ENCODE results near the gene MLLT1.

The MLLT1 gene

DNA sequence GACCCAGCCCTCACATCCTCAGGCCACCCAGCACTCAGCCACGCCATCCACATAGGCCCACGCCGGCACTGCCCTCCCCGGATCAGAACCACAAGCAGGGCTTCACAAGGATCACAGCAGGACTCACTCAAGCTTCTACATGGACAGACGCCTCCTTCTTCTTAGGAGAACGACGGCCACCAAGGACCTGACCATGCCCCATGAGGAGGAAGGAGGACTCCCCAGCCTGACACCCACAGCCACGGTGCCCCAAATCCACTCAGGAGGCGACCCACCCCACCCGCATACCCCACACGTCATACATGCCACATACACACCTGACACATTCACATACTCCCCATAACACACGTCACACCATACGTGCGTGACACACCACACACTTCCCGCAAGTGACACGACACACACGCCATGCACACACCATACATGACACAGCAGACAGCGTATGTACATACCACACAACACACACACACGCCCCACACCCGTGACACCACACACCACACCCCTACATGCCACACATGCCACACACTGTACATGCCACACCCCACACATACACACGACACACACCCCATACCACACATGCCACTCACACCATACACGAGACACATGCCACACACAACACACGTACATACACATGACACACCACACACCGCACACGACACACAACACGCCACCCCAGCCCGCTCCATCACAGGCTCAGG lies 50.4 kb downstream of the MLLT1 start:
- Histone ChIP-seq H4K20me1 (ENCODE audit: insufficient read depth) (no peaks in the 10 kb centered on the region), H3K4me3 (IDR thresholded peaks at IDR 0.05; ENCODE audit: insufficient read depth, low read depth, low read length) (no peak overlapping the region), H3K4me1 (ENCODE audit: low read depth, poor library complexity, severe bottlenecking) (no peaks in the 10 kb centered on the region), H3K4me2 (no peak overlapping the region), H2AFZ (ENCODE audit: low read depth) (no peak overlapping the region), H3K27me3 (ENCODE audit: insufficient read depth, low read depth) (no peaks in the 10 kb centered on the region), H3K27ac (no peak overlapping the region), H3K79me2 (ENCODE audit: insufficient read depth, low read depth) (peaks cover 20% of the 10 kb centered on the region; the same call in 1 of the 2 replicates), H3K9ac (no peak overlapping the region), H3K36me3 (ENCODE audit: insufficient read depth) (no peaks in the 10 kb centered on the region)
- TF ChIP-seq, protein P1, sequence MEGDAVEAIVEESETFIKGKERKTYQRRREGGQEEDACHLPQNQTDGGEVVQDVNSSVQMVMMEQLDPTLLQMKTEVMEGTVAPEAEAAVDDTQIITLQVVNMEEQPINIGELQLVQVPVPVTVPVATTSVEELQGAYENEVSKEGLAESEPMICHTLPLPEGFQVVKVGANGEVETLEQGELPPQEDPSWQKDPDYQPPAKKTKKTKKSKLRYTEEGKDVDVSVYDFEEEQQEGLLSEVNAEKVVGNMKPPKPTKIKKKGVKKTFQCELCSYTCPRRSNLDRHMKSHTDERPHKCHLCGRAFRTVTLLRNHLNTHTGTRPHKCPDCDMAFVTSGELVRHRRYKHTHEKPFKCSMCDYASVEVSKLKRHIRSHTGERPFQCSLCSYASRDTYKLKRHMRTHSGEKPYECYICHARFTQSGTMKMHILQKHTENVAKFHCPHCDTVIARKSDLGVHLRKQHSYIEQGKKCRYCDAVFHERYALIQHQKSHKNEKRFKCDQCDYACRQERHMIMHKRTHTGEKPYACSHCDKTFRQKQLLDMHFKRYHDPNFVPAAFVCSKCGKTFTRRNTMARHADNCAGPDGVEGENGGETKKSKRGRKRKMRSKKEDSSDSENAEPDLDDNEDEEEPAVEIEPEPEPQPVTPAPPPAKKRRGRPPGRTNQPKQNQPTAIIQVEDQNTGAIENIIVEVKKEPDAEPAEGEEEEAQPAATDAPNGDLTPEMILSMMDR (conservative IDR thresholded peaks at IDR 0.05; ENCODE audit: low read depth, low read length): no peak

DNA sequence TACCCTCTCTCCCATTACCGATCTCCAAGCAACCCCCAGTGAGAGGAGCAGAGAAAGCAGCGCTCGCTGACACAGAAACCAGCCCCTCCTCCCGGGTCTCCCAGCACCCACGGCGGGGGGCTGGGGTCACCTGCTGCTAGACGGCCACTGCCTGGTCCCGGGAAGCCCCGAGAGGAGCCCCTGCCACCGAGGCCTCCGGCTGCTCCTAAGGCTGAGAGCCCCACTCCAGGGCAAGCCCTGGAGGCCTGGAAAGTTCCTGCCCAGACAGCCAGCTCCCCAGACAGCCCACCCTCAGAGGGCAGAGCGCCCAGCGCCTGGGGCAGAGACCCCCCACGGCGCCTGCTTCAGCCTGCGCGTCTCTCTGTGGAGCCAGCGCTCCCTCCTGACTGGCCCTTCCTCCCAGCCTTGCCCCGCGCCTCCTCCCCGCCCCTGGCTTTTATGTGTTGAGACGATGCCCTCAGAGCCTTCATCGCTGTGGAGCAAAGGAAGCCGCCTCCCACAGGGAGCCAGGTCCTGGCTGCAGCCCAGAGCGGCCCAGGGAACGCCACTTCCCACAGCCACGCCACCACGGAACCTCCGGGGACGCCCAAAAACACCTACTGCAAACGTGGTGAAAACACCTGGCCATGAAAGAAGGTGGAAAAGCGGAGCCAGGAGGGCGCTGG lies 51.1 kb downstream of the MLLT1 start:
- H3K79me2 ChIP-seq (ENCODE audit: insufficient read depth, low read depth): peaks cover 16% of the 10 kb centered on the region; the same call in 1 of the 2 replicates
- H3K9ac ChIP-seq: no peak overlapping the region
- H2AFZ ChIP-seq (ENCODE audit: low read depth): no peak overlapping the region
- no peaks in the 10 kb centered on the region for H3K4me1 ChIP-seq (ENCODE audit: low read depth, poor library complexity, severe bottlenecking)
- H3K27ac ChIP-seq: no peak overlapping the region
- TF ChIP-seq, protein P1 (conservative IDR thresholded peaks at IDR 0.05; ENCODE audit: low read depth, low read length): no peak
- H3K27me3 ChIP-seq (ENCODE audit: insufficient read depth, low read depth): no peaks in the 10 kb centered on the region
- H3K36me3 ChIP-seq (ENCODE audit: insufficient read depth): no peaks in the 10 kb centered on the region
- H3K4me2 ChIP-seq: no peak overlapping the region
- H3K4me3 ChIP-seq (IDR thresholded peaks at IDR 0.05; ENCODE audit: insufficient read depth, low read depth, low read length): no peak overlapping the region
- no peaks in the 10 kb centered on the region for H4K20me1 ChIP-seq (ENCODE audit: insufficient read depth)

DNA sequence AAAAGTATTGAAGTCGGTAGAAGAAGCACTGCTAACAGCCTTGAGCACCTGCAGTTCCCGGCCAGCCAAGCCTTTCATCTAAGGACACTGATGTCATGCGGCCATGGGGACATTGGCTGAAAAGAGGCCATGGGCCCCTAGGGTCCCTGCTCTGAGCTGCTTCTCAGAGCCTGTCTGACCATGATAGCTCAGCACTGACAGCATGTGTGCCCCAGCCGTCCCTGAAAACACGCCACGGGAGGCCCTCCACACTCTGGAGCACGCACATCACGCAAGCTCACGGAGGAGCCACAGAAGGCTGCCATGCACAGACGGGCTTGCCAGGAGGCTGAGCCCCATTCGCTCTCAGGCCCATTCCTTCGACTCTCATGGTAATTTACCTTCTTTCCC lies 51.8 kb downstream of the MLLT1 start:
- no peaks in the 10 kb centered on the region for H3K4me1 ChIP-seq (ENCODE audit: low read depth, poor library complexity, severe bottlenecking)
- no peak overlapping the region for H3K9ac ChIP-seq
- H3K4me3 ChIP-seq (IDR thresholded peaks at IDR 0.05; ENCODE audit: insufficient read depth, low read depth, low read length): no peak overlapping the region
- H3K4me2 ChIP-seq: no peak overlapping the region
- peaks cover 16% of the 10 kb centered on the region; the same call in 1 of the 2 replicates for H3K79me2 ChIP-seq (ENCODE audit: insufficient read depth, low read depth)
- no peaks in the 10 kb centered on the region for H4K20me1 ChIP-seq (ENCODE audit: insufficient read depth)
- H3K36me3 ChIP-seq (ENCODE audit: insufficient read depth): no peaks in the 10 kb centered on the region
- TF ChIP-seq, protein P1 (conservative IDR thresholded peaks at IDR 0.05; ENCODE audit: low read depth, low read length): no peak
- H3K27ac ChIP-seq: no peak overlapping the region
- H2AFZ ChIP-seq (ENCODE audit: low read depth): no peak overlapping the region
- H3K27me3 ChIP-seq (ENCODE audit: insufficient read depth, low read depth): no peaks in the 10 kb centered on the region

DNA sequence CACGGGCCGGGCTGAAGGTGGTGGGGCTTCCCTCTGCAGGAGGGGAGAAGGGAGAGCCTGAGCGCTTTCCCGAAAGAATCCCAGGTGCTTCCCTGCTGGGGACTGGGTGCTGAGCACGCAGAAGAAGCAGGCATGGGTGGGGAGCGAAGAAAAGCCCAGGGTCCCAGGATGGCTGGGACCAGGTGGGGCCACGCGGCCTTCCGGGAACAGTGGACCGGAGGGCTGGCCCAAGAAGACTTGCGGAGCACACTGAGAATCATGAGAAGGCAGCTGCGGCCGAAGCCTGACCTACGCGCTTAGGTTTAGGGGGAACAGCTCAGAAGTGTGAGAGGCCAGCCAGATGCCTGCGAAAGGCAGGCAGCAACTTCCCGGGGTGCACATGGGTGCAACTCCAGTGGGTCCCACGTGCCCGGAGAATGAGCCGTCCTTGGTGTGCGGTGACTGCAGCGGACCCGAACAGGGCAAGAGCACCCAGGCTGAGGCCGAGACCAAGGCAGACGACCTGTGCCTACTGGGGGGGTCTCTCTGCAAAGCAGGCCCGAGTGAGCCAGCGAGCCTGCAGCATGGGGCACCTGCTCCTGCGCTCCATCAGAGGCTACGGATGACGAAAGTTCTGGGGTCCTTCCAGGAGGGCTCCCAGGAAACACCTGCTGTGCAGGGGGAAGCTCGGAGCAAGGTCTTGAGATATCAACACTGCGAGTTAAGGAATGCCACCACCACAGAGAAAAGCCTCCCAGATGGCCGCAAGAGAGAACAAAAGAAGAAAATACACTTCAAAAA lies 52.4 kb downstream of the MLLT1 start:
- no peak overlapping the region for H3K9ac ChIP-seq
- H3K4me2 ChIP-seq: no peak overlapping the region
- no peak overlapping the region for H2AFZ ChIP-seq (ENCODE audit: low read depth)
- H3K4me1 ChIP-seq (ENCODE audit: low read depth, poor library complexity, severe bottlenecking): no peaks in the 10 kb centered on the region
- TF ChIP-seq, protein P1 (conservative IDR thresholded peaks at IDR 0.05; ENCODE audit: low read depth, low read length): no peak
- no peaks in the 10 kb centered on the region for H3K36me3 ChIP-seq (ENCODE audit: insufficient read depth)
- H3K27me3 ChIP-seq (ENCODE audit: insufficient read depth, low read depth): no peaks in the 10 kb centered on the region
- H3K27ac ChIP-seq: no peak overlapping the region
- H4K20me1 ChIP-seq (ENCODE audit: insufficient read depth): no peaks in the 10 kb centered on the region
- no peak overlapping the region for H3K4me3 ChIP-seq (IDR thresholded peaks at IDR 0.05; ENCODE audit: insufficient read depth, low read depth, low read length)
- peaks cover 16% of the 10 kb centered on the region; the same call in 1 of the 2 replicates for H3K79me2 ChIP-seq (ENCODE audit: insufficient read depth, low read depth)
